ENCODE results near the gene NACC2.

The NACC2 gene

GRCh38 chr9:136128436-136128835, 33.3 kb upstream of the NACC2 start:
- DNase-seq (ENCODE audit: low spot score), result no peak

GRCh38 chr9:136127313-136127712, 32.2 kb upstream of the NACC2 start:
- no peak for DNase-seq (ENCODE audit: low spot score)

- no peak for DNase-seq (ENCODE audit: low spot score)
Observed at GRCh38 chr9:136124976-136125692, 30.0 kb upstream of the NACC2 start.

- DNase-seq (ENCODE audit: low spot score), result peak; percentile 87
Observed at GRCh38 chr9:136122425-136123383, 27.6 kb upstream of the NACC2 start.

- DNase-seq (ENCODE audit: low spot score), result no peak
Observed at GRCh38 chr9:136121801-136122200, 26.7 kb upstream of the NACC2 start.

GRCh38 chr9:136120438-136120844, 25.4 kb upstream of the NACC2 start:
- no peak for DNase-seq (ENCODE audit: low spot score)

- DNase-seq (ENCODE audit: low spot score), result no peak
Observed at GRCh38 chr9:136119883-136120393, 24.8 kb upstream of the NACC2 start.

- no peak for DNase-seq (ENCODE audit: low spot score)
Observed at GRCh38 chr9:136119061-136119882, 24.2 kb upstream of the NACC2 start.

GRCh38 chr9:136118320-136119060, 23.4 kb upstream of the NACC2 start, which contains the start of gene TMEM250:
Gene TMEM250 (minus strand): TSS chr9:136118875. CDS start chr9:136116900, 1,975 bp downstream.
- peak; percentile 95 for DNase-seq (ENCODE audit: low spot score)

GRCh38 chr9:136117916-136118319, 22.8 kb upstream of the NACC2 start:
- no peak for DNase-seq (ENCODE audit: low spot score)

- DNase-seq (ENCODE audit: low spot score), result no peak
Observed at GRCh38 chr9:136117291-136117915, 22.3 kb upstream of the NACC2 start.

- DNase-seq (ENCODE audit: low spot score), result no peak
Observed at GRCh38 chr9:136116360-136117098, 21.4 kb upstream of the NACC2 start.

- DNase-seq (ENCODE audit: low spot score), result no peak
Observed at GRCh38 chr9:136115641-136116359, 20.7 kb upstream of the NACC2 start.

- no peak for DNase-seq (ENCODE audit: low spot score)
Observed at GRCh38 chr9:136115206-136115605, 20.1 kb upstream of the NACC2 start.

GRCh38 chr9:136114610-136115009, 19.5 kb upstream of the NACC2 start:
- no peak for DNase-seq (ENCODE audit: low spot score)

GRCh38 chr9:136112541-136112940, 17.5 kb upstream of the NACC2 start:
- DNase-seq (ENCODE audit: low spot score), result no peak

GRCh38 chr9:136111910-136112309, 16.8 kb upstream of the NACC2 start:
- no peak for DNase-seq (ENCODE audit: low spot score)

- DNase-seq (ENCODE audit: low spot score), result no peak
Observed at GRCh38 chr9:136111190-136111589, 16.1 kb upstream of the NACC2 start.
